Effector memory CD8-positive, alpha-beta T cell (primary cell): Measurements from ENCODE around the gene BSG.

ENCODE experiments used
- ATAC-seq: fragments of 150-1000 bp; cut with Tn5 transposase; replicated peaks from 2 replicates; pipeline ENCODE4 v1.10.0; 2021; ENCODE audit warnings: mild to moderate bottlenecking, moderate library complexity
- DNase-seq, 3 experiments: peaks; one replicate each; pipeline ENCODE4 v3.0.0; 2021
- H3K27ac Mint-ChIP-seq, 2 donors: one replicate each; pipeline ENCODE4 v1.8.0; 2022; ENCODE audit warnings: mild to moderate bottlenecking in 2 of 2, mixed read lengths in 2 of 2, moderate library complexity in 2 of 2
- H3K27me3 Mint-ChIP-seq, 2 donors: one replicate each; pipeline ENCODE4 v1.8.0; 2022; ENCODE audit warnings: mixed read lengths in 2 of 2
- H3K36me3 Mint-ChIP-seq: one replicate; pipeline ENCODE4 v1.8.0; 2022; ENCODE audit warnings: mild to moderate bottlenecking, moderate library complexity, mixed read lengths; ENCODE audit not compliant: insufficient read depth
- H3K4me1 Mint-ChIP-seq, 2 donors: one replicate each; pipeline ENCODE4 v1.8.0; 2022; ENCODE audit warnings: low read depth in 2 of 2, mixed read lengths in 2 of 2
- H3K4me3 Mint-ChIP-seq, 2 donors: one replicate each; pipeline ENCODE4 v1.8.0; 2022; ENCODE audit warnings: mild to moderate bottlenecking in 2 of 2, mixed read lengths in 2 of 2, moderate library complexity in 2 of 2
- H3K9me3 Mint-ChIP-seq, 2 donors: one replicate each; pipeline ENCODE4 v1.8.0; 2022; ENCODE audit warnings: mixed read lengths in 2 of 2

Gene BSG

DNA sequence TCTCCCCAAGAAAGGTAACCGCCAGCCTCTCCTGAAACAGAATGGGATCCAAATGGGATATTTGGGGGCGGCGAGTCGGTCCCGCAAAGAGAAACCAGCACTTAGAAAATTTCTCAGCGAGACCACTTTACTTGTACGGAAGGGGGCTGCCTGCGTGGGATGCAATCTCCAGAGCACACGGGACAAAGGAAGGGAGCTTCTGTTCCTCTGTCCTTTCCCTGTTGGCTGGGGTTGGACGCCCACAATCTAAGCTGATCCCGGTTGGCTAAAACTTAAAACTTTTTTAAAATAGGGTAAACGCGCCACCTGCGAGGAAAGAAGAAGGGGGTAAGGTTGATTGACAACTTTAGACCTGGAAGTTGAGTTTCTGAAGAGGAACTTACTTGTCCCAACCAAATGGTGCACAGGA, 826 bp upstream of the BSG start:
- Mint-ChIP-seq H3K36me3 (peaks cover 38% of the 10 kb centered on the region), H3K27ac (peak overlapping the region; percentile 92), H3K27me3 (no peaks in the 10 kb centered on the region), H3K4me1 (peaks cover 30 to 35% of the 10 kb centered on the region in 2 donors), H3K9me3 (no peaks in the 10 kb centered on the region), H3K4me3 (peak overlapping the region; percentile 92)
- DNase-seq (no peak), ATAC-seq (peak; percentile 1)

DNA sequence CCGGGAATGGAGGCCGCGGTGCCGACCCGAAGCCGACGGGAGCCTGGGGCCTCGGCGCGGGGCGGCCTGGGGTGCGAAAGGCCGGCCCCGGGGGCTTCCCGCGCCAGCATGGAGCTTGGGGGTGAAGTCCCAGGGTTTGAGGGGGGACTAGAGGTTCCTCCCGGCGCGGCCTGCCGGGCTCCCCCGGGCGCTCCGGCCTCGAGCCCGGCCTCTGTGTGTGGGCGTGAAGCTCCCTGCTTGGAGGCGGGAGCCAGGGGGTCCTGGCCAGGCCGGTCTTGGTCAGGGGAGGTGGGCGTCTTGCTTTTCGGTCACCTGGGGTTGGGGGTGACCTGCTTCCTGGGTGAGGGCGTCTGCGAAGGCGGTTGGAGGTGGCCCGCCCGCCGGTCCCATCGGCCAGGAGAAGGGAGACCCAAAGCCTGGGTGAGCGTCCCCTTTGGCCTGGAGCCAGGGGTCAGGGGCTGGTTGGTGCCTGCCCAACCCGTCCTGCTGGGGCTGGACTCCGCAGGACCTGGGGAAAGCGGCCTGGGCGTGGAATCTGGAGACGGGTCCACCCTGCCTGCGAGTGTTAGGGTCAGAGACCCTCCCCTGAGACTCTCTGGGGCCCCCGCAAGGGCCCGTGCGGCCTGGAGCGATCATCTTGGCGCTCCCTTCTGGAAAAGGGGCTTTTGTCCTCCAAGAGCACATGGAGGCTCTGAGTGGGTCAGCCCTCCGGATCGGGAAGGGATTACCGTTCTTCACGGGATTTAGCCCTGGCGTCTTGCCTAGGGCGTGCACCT, 535 bp downstream of the BSG start:
- H3K27me3 Mint-ChIP-seq, result no peaks in the 10 kb centered on the region
- no peak for DNase-seq
- H3K36me3 Mint-ChIP-seq, result peaks cover 38% of the 10 kb centered on the region
- H3K4me3 Mint-ChIP-seq, result peak overlapping the region; percentile 92
- H3K9me3 Mint-ChIP-seq, result no peaks in the 10 kb centered on the region
- ATAC-seq, result no peak
- peak overlapping the region; percentile 92 for H3K27ac Mint-ChIP-seq
- peaks cover 30 to 40% of the 10 kb centered on the region in 2 donors for H3K4me1 Mint-ChIP-seq

DNA sequence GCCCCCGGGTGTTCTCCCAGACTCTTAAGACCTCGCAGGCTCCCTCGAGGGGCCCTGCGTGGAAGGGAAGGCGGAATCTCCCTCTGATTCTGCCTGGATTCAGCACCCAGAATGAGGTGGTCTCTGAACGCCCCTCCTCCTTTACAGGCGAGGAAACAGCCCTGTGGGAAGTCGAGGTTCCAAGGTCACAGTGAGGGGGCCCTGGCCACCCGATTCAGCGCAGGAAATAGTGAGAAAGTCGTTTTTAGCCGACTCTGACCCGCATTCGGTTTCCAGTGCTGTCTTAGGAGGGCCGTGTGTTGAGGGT, 1.1 kb downstream of the BSG start:
- Mint-ChIP-seq H3K4me3 (peak overlapping the region; percentile 92), H3K9me3 (no peaks in the 10 kb centered on the region), H3K27ac (peak overlapping the region; percentile 85 to 92), H3K4me1 (peaks cover 33 to 40% of the 10 kb centered on the region in 2 donors), H3K36me3 (peaks cover 37% of the 10 kb centered on the region), H3K27me3 (no peaks in the 10 kb centered on the region)
- DNase-seq (no peak), ATAC-seq (no peak)

DNA sequence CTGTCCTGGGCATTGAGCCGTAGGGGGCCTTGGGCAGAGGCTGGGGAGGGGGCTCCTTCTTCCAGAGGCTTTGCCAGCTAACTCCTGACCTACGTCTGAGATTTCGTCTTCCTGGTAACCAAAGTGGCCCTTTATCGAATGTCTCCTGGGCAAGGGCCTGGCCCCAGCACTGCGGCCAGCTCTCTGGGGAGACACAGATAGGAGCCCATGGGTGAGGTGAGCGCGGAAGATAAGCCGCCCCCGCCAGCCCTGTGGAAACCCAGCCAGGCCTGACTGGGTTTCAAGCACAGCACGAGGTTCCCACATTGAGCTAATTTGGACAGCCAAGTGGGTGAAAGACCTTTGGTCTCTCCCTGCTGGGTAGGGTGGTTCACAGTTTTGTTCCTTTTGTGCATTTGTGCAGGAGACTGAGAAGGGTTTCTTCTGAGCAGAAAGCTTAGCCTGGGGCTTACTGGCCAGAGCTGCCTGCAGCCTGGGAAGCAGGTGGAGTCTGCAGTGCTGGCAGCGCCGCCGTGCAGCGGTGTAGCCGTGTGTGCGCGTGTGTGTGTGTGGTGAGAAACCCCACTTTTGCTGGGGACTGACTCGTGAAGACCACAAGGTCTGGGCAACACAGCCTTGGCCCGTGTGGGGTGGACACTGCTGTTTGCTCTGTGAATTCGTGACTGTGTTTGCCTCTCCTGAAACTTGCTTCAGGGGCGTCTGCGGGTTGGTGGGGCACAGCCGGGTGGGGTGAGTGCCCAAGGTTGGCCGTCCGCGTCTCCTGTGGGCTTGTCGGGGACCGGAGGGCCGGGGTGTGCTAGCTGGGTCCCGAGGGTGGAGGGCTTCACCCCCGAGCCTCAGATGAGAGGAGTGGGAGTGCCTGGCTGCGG, 2.5 kb downstream of the BSG start:
- H3K9me3 Mint-ChIP-seq, result no peaks in the 10 kb centered on the region
- no peak for ATAC-seq
- H3K27ac Mint-ChIP-seq, result peak overlapping the region; percentile 28 to 41
- no peak for DNase-seq
- peaks cover 37% of the 10 kb centered on the region for H3K36me3 Mint-ChIP-seq
- peaks cover 34 to 40% of the 10 kb centered on the region in 2 donors for H3K4me1 Mint-ChIP-seq
- no peaks in the 10 kb centered on the region for H3K27me3 Mint-ChIP-seq
- H3K4me3 Mint-ChIP-seq, result peak overlapping the region; percentile 92

DNA sequence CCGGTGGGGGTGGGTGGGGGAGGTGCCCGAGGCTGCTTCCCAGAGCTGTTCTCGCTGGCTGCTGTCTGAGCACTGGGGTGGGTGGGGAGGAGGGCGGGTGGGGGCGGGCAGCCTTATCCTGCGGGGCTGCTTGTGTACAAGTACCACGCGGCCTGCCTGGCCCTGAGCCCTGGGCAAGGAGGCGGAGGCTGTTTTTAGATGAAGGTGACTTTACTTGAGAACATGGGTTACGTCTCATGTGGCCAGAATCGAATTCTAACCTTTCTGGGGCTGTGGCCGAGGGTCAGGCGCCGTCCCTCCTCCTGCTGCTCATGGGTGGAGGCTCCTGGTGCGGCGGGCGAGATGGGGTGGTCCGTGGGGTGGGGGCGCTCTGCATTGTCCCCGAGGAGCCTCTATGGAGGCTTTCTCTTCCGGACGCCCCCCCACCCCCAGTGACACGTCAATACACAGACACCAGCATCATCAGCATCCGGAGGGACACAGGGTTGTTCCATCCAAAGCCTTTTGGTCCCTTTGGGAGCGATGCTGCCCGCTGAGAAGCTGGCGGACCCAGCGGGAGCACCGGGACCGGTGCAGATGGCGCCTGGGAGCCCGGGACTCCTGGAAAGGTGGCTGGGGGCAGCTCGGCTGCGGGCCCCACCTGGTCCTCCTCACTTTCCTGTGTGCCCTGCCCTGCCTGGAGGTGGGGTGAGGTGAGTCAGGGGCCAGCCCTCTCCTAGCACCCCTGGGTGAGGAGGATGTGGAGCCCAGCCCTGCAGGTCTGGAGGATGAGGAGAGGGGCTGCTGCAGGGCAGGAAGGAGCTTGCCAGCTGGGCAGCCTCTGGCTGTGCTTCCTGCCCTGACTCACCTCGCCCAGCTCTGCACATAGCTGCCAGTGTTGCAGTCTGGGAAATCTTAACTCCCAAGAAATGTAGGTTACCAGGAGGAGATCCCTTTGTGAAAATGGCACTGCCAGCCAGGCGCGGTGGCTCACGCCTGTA, 3.4 kb downstream of the BSG start:
- H3K27ac Mint-ChIP-seq, result peak overlapping the region in 1 of 2 donors; percentile 41
- H3K27me3 Mint-ChIP-seq, result no peaks in the 10 kb centered on the region
- DNase-seq (no peak), ATAC-seq (no peak)
- peak overlapping the region in 1 of 2 donors; percentile 92 for H3K4me3 Mint-ChIP-seq
- peaks cover 36% of the 10 kb centered on the region for H3K36me3 Mint-ChIP-seq
- H3K9me3 Mint-ChIP-seq, result no peaks in the 10 kb centered on the region
- H3K4me1 Mint-ChIP-seq, result peaks cover 33 to 39% of the 10 kb centered on the region in 2 donors

DNA sequence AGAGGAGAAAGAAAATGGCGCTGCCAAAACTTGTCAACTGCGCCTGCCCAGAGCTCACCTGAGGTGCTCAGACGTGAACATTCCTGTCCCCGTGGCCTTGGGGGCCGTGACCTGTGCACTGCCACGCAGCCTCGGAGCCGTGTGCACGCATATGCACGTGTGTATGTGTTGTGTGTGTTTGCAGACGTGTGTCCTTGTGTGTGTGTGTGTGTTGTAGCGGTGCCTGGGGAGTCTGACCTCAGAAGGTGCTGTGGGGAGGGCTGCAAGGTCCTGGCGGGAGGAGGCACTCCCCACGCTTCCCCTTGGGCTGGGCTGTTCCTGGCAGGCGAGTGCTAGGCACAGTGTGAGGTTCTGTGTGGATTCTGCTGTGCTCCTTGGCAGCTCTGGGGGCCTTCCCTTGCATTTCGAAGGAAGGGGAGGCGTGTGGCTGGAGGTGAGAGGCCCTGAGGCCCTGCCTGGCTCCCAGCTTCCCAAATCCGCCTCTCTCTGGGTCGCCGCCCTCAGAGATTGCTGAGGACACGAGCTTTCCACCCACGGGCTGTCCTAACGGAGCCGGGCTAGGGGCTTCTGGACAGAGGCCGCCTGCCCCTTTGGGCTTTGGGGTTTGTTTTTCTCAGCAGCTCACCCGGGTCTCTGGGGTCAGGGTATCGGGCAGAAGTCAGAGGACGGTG, 4.5 kb downstream of the BSG start:
- H3K27me3 Mint-ChIP-seq, result no peaks in the 10 kb centered on the region
- peak overlapping the region in 1 of 2 donors; percentile 41 for H3K27ac Mint-ChIP-seq
- H3K4me3 Mint-ChIP-seq, result no peak overlapping the region
- H3K36me3 Mint-ChIP-seq, result peaks cover 29% of the 10 kb centered on the region
- ATAC-seq (no peak), DNase-seq (no peak)
- H3K4me1 Mint-ChIP-seq, result peaks cover 25 to 32% of the 10 kb centered on the region in 2 donors
- H3K9me3 Mint-ChIP-seq, result no peaks in the 10 kb centered on the region

DNA sequence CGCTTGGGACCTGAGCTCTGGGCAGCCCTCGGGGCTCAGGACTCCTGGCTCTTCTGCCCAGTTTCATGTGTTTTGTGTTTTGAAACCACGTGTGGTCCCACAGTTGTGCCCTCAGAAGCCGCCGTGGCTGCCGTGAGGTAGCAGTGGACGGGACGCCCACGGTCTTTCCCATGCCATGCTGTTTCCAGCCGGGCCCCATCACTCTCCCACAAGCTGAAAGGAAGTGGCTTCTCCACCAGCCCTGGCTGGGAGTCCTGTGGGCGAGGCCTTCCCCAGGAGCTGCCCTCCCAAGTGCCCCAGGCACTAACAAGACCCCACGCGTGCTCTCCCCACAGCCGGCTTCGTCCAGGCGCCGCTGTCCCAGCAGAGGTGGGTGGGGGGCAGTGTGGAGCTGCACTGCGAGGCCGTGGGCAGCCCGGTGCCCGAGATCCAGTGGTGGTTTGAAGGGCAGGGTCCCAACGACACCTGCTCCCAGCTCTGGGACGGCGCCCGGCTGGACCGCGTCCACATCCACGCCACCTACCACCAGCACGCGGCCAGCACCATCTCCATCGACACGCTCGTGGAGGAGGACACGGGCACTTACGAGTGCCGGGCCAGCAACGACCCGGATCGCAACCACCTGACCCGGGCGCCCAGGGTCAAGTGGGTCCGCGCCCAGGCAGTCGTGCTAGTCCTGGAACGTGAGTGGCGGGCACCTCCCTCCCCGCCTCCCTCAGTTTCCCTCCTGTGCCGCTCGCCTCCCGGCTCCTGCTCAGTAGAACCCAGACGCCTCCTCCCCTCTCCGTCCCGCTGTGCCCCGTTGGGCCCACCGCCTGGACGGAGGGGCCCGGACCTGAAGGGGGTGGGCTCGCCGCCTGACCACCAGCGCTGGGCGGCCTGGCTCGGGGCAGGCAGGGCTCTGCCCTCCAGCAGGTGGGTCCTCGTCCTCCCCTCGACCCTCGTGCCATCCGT, 5.3 kb downstream of the BSG start:
- Mint-ChIP-seq H3K4me1 (peaks cover 18 to 29% of the 10 kb centered on the region in 2 donors), H3K27me3 (no peaks in the 10 kb centered on the region), H3K4me3 (no peak overlapping the region), H3K9me3 (no peaks in the 10 kb centered on the region), H3K36me3 (peaks cover 29% of the 10 kb centered on the region), H3K27ac (no peak overlapping the region)
- ATAC-seq (no peak), DNase-seq (no peak)

DNA sequence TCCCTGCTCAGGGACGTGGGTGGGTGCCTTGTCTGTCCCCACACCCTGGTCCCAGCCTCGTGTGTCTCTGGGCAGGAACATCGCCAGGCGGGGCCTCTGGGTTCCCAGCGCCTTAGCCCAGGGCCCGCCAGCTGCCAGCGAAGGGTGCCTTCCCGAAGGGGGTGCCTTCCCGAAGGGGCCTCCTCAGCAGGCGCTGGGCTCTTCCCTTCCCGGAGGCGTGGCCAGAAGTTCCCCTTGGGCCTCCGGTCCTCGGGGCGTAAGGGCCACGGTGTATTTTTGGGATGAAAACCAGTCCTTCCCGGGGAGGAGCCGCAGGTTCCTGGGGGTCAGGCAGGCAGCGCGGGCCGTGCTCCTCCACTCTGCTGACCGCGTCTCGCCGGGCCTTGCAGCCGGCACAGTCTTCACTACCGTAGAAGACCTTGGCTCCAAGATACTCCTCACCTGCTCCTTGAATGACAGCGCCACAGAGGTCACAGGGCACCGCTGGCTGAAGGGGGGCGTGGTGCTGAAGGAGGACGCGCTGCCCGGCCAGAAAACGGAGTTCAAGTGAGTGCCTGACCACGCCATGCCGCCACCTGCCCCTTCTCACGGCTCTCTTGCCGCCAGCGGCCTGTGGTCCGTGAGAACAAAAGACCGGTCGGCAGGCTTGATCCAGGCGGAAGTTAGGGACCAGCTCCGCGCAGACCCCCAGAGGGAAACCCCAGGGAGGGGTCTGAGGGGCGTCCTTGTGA, 6.9 kb downstream of the BSG start:
- peaks cover 35% of the 10 kb centered on the region for H3K36me3 Mint-ChIP-seq
- no peaks in the 10 kb centered on the region for H3K27me3 Mint-ChIP-seq
- no peaks in the 10 kb centered on the region for H3K9me3 Mint-ChIP-seq
- ATAC-seq, result no peak
- H3K27ac Mint-ChIP-seq, result peak overlapping the region in 1 of 2 donors; percentile 49
- no peak overlapping the region for H3K4me3 Mint-ChIP-seq
- peaks cover 15 to 27% of the 10 kb centered on the region in 2 donors for H3K4me1 Mint-ChIP-seq
- DNase-seq, result no peak

DNA sequence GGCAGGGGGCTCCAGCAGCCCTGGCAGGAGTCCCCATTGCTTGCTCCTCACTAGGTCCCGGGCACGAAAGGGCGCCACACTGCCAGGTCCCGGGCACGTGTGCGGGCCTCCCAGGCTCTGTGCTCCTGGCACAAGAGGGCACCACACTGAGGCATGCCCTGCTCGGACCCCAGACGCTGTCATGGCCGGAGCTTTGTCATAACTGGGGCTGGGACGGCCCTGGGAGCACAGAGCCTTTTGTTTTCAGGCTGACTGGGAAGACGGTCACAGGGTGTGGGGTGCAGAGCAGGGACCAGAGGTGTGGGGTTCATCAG, 7.4 kb downstream of the BSG start:
- peaks cover 12 to 22% of the 10 kb centered on the region in 2 donors for H3K4me1 Mint-ChIP-seq
- H3K27me3 Mint-ChIP-seq, result no peaks in the 10 kb centered on the region
- peak overlapping the region in 1 of 2 donors; percentile 49 for H3K27ac Mint-ChIP-seq
- no peaks in the 10 kb centered on the region for H3K9me3 Mint-ChIP-seq
- no peak for DNase-seq
- H3K4me3 Mint-ChIP-seq, result no peak overlapping the region
- H3K36me3 Mint-ChIP-seq, result peaks cover 36% of the 10 kb centered on the region
- ATAC-seq, result no peak

DNA sequence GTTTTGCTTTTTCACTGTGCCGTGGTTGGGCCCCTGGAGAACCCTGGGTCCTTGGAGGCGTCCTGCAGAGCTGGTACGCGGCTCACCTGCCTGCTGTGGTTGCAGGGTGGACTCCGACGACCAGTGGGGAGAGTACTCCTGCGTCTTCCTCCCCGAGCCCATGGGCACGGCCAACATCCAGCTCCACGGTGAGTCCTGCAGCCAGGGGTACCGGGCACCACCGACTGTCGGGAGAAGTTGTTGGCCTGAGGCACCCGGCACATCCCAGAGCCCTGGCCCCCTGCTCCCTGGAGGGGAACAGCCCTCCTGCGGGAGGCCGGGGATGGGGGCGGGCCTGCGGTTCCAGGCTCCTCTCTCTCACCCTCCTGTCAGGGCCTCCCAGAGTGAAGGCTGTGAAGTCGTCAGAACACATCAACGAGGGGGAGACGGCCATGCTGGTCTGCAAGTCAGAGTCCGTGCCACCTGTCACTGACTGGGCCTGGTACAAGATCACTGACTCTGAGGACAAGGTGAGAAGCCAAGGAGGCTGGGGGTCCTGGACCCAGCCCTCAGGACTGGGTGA, 8.0 kb downstream of the BSG start:
- Mint-ChIP-seq H3K4me3 (no peak overlapping the region), H3K9me3 (no peaks in the 10 kb centered on the region), H3K27ac (peak overlapping the region in 1 of 2 donors; percentile 49), H3K4me1 (peaks cover 8 to 17% of the 10 kb centered on the region in 2 donors), H3K27me3 (no peaks in the 10 kb centered on the region), H3K36me3 (peaks cover 41% of the 10 kb centered on the region)
- DNase-seq, result no peak
- ATAC-seq, result no peak

DNA sequence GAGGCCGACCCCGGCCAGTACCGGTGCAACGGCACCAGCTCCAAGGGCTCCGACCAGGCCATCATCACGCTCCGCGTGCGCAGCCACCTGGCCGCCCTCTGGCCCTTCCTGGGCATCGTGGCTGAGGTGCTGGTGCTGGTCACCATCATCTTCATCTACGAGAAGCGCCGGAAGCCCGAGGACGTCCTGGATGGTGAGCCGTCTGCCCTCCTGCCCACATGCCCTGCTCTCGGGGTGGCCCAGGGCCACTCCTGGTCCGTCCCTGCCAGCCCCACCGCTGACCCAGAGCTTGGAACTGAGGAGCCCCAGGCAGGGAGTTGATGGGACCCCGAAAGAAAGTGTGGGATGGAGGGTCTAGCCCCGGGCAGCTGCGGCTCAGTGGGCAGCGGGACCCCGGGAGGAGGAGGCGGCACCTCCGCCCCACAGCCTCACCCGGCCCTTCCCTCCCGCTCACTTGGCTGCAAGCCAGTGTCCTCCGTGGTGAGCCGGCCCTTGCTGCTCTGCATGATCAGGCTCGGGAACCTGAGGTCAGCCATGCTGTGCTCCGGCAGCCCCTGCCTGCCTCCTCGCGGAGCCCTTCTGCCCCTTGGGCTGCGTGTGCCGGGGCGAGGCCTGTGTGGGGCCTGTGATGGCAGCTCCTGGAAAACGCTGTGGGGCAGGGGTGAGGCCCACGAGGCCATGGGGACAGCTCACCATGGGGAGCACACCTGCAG, 9.2 kb downstream of the BSG start:
- Mint-ChIP-seq H3K27me3 (no peaks in the 10 kb centered on the region), H3K36me3 (peaks cover 37% of the 10 kb centered on the region), H3K9me3 (no peaks in the 10 kb centered on the region), H3K4me3 (no peak overlapping the region), H3K4me1 (peaks cover 8 to 10% of the 10 kb centered on the region in 2 donors), H3K27ac (no peak overlapping the region)
- ATAC-seq (no peak), DNase-seq (no peak)
